Activated CD4-positive, alpha-beta memory T cell treated with anti-CD3 and anti-CD28 coated beads for 36 hours (primary cell): ENCODE data around the gene CTR9. TPM values are rescaled to one million over a fixed set of nuclear protein-coding genes. Genes with fewer than 3 reads are reported as not detected.

Experiments
- CTCF ChIA-PET: fragments of 350-600 bp; sonication (Branson Sonifier 250); formaldehyde crosslinking; loops from one replicate; lab custom pipeline; 2021; ENCODE audit warnings: antibody characterized with exemption, inconsistent platforms; lab: Charles Lee
- POLR2A ChIA-PET: fragments of 350-600 bp; sonication (Branson Sonifier 250); formaldehyde crosslinking; loops from one replicate; lab custom pipeline; 2021; ENCODE audit warnings: antibody characterized with exemption; lab: Charles Lee
- DNase-seq: peaks from one replicate; pipeline ENCODE4 v3.0.0-alpha.2; 2020
- H3K27ac Mint-ChIP-seq: one replicate; pipeline ENCODE4 v1.8.0; 2021; ENCODE audit warnings: mixed read lengths
- H3K27me3 Mint-ChIP-seq: one replicate; pipeline ENCODE4 v1.8.0; 2021; ENCODE audit warnings: mixed read lengths
- H3K36me3 Mint-ChIP-seq: one replicate; pipeline ENCODE4 v1.8.0; 2021; ENCODE audit warnings: mixed read lengths
- H3K4me1 Mint-ChIP-seq: one replicate; pipeline ENCODE4 v1.8.0; 2021; ENCODE audit warnings: low read depth, mixed read lengths
- H3K4me3 Mint-ChIP-seq: one replicate; pipeline ENCODE4 v1.8.0; 2021; ENCODE audit warnings: mild to moderate bottlenecking, mixed read lengths
- H3K9me3 Mint-ChIP-seq: one replicate; pipeline ENCODE4 v1.8.0; 2021; ENCODE audit warnings: mixed read lengths
- intact Hi-C: fragments of 100-400 bp; cut with micrococcal nuclease; formaldehyde crosslinking; loops from one replicate; pipeline ENCODE4 v1.15.1; 2023
- total RNA-seq, 2 experiments: library from RNA; stranded (reverse); gene quantifications; one replicate each; pipeline ENCODE4 v1.2.3, GENCODE V29; 2021

The CTR9 gene
- 10 to 100 TPM; 37.6 to 39.9 TPM for total RNA-seq

DNA sequence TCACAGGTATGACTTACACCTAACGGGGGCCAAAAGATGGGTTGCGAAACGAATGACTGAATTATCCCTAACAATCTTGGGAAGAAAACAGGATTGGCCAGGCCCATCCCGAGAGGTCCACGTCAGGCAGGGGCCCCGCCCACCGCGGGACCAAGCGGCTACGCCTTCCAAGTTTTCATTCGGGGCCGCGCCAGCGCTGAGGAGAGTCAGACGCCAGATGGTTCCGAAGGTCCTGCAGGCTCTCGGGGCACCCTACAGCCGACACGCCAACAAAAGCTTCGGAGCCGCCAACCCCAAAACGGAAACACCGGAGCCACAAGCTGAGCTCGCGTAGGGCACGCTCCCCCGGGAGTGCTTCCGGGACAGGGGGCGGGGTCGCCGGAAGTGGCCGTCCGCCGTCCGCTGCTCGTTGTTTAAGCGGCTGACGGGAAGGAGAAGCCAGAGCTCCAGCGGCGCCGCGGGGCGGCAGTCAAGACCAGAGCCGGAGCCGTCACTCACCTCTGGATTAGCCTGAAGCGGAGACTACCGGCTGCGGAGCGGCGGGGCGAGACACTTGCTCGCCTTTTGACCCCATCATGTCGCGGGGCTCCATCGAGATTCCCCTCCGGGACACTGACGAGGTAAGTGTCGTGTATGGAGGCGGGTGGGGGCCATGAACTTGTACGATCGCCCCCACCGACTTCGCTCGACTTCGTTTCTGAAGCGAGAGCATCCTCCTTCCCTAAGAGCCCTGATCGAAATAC, at the start of gene CTR9:
CTR9 (plus strand) TSS at position 409 of the 743 bp plus-strand sequence; CDS start at position 576, 167 bp downstream.
- DNase-seq, result peak; percentile 96
- H3K27ac Mint-ChIP-seq, result peak within 1 kb of the TSS; percentile 89
- no peaks in the 10 kb centered on the region for H3K27me3 Mint-ChIP-seq
- CTCF ChIA-PET, result interaction anchor here (0.9 to 1.1 kb wide), 3 partner anchors 10 to 210 kb away, joined by 3 to 6 read pairs (median 4); partner anchors contain the start of gene RNF141
- peak within 1 kb of the TSS; percentile 93 for H3K4me3 Mint-ChIP-seq
- POLR2A ChIA-PET, result interaction anchor here (0.6 to 1.9 kb wide), 9 partner anchors 9 to 1177 kb away, joined by 3 to 10 read pairs (median 3); partner anchors contain the start of genes AMPD3, EIF4G2, RNF141 and WEE1
- intact Hi-C loops, result loop anchor here (1.0 to 5.0 kb wide), 4 partner anchors 45 to 1091 kb away; partner anchors contain the start of genes EIF4G2, USP47 and ZBED5
- H3K36me3 Mint-ChIP-seq, result peaks cover 20% of the 10 kb centered on the region
- H3K9me3 Mint-ChIP-seq, result no peaks in the 10 kb centered on the region
- peaks cover 25% of the 10 kb centered on the region for H3K4me1 Mint-ChIP-seq

DNA sequence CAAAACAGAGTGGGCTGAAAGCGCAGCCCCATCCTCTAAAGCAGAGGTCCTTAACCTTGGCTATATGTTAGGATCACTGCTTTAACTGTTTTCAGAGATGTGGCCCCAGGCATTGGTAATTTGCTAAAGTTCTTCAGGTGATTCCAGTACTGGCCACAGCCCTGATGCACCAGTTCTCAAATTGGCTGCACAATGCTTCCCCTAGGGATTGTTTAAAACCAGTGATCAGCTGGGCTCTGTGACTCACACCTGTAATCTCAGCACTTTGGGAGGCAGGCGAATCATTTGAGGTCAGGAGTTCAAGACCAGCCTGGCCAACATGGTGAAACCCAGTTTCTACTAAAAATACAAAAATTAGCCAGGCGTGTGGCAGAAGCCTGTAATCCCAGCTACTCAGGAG, 49.1 kb upstream of the CTR9 start:
- CTCF ChIA-PET, result no interaction called here
- Mint-ChIP-seq H3K36me3 (no peaks in the 10 kb centered on the region), H3K27me3 (peaks cover 2% of the 10 kb centered on the region), H3K4me1 (no peaks in the 10 kb centered on the region), H3K4me3 (no peak overlapping the region), H3K9me3 (no peaks in the 10 kb centered on the region), H3K27ac (no peak overlapping the region)
- DNase-seq, result no peak
- POLR2A ChIA-PET, result no interaction called here
- intact Hi-C loops, result no loop called here

DNA sequence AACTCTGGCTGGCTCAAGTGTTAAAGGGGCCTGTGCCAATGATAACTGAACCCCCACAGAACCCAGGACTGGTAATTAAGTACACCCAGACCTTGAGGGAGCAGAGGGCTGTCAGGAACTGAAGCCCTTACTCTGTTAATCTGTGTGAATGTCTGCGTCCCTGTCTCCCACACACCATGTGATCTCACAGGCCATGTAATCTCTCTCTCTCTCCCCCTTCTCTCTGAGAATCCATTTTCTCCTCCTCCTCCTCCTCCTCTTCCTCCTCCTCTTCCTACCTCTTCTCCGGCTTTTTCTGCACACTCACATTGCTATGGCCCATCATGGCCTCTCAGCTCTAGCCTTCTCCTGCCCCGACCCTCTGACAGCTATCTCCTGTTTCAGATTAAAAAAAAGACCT, 42.9 kb upstream of the CTR9 start:
- no peaks in the 10 kb centered on the region for H3K9me3 Mint-ChIP-seq
- no peaks in the 10 kb centered on the region for H3K4me1 Mint-ChIP-seq
- ChIA-PET CTCF (interaction anchor here (1.7 kb wide), 1 partner anchor 302 kb away, joined by 5 read pairs; no protein-coding TSS in a partner anchor), POLR2A (no interaction called here)
- no peaks in the 10 kb centered on the region for H3K27me3 Mint-ChIP-seq
- no peak overlapping the region for H3K27ac Mint-ChIP-seq
- H3K4me3 Mint-ChIP-seq, result no peak overlapping the region
- no peak for DNase-seq
- intact Hi-C loops, result no loop called here
- H3K36me3 Mint-ChIP-seq, result no peaks in the 10 kb centered on the region

DNA sequence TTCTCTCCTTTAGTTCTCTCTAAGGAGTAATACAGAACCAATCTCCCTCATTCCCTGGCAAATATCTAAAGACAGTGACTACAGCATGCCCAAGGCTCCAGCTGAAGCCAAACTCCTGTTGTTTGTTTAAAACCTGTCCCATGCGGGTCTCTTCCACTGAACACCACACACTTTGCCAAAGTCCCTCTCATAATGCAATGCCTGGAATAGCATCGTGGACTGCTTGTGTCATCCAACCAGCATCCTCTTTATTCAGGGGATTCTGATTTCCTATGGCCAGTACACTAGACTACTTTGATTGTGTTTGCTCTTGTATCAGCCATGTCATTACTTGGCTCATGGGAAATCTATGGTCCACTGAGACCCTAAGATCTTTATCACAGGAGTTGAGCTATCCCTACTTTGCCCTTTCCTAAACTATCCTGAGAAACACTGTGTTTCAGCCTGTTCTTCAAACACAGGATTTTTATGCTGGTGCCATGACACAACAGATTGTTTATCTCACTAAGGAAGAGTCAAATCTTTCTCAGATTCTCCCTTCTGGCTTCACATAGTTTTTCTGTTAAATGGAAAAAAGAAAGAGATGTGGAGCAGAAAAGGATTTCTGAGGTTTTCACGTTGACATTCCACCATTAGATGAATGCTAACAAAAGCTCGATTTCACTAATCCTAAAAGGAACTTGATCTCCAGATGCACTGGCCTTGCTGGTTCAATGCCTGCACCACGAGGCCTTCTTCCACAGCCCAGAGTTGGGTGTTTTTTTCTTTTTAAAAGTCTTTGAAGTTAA, 41.6 kb upstream of the CTR9 start:
- H3K27ac Mint-ChIP-seq, result no peak overlapping the region
- ChIA-PET CTCF (interaction anchor here (1.7 kb wide), 1 partner anchor 303 kb away, joined by 5 read pairs; no protein-coding TSS in a partner anchor), POLR2A (no interaction called here)
- H3K36me3 Mint-ChIP-seq, result no peaks in the 10 kb centered on the region
- intact Hi-C loops, result no loop called here
- no peaks in the 10 kb centered on the region for H3K4me1 Mint-ChIP-seq
- H3K9me3 Mint-ChIP-seq, result no peaks in the 10 kb centered on the region
- DNase-seq, result no peak
- H3K27me3 Mint-ChIP-seq, result no peaks in the 10 kb centered on the region
- no peak overlapping the region for H3K4me3 Mint-ChIP-seq

DNA sequence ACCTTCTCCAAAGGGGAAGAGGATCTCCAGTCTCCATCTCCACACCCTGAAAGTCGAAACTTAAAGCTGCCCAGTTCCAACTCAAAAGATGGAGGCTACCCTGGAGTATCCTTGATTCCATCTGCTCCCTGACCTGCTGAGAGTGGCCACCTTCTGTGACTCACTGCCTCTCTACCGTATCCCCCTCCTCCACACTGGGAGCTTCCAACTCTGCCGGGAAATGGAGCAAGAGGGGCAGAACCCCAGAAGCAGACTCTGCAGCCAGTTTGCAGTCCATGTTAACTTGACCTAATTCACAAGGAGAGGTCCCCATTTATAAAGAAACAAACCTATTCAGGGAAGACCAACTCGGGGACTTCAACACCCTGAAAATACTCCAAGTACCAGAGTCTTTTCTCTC, 35.5 kb upstream of the CTR9 start:
- H3K4me3 Mint-ChIP-seq, result no peak overlapping the region
- no peaks in the 10 kb centered on the region for H3K9me3 Mint-ChIP-seq
- intact Hi-C loops, result no loop called here
- no peaks in the 10 kb centered on the region for H3K36me3 Mint-ChIP-seq
- POLR2A ChIA-PET, result no interaction called here
- DNase-seq, result no peak
- H3K4me1 Mint-ChIP-seq, result no peaks in the 10 kb centered on the region
- CTCF ChIA-PET, result no interaction called here
- H3K27ac Mint-ChIP-seq, result no peak overlapping the region
- peaks cover 2% of the 10 kb centered on the region for H3K27me3 Mint-ChIP-seq

DNA sequence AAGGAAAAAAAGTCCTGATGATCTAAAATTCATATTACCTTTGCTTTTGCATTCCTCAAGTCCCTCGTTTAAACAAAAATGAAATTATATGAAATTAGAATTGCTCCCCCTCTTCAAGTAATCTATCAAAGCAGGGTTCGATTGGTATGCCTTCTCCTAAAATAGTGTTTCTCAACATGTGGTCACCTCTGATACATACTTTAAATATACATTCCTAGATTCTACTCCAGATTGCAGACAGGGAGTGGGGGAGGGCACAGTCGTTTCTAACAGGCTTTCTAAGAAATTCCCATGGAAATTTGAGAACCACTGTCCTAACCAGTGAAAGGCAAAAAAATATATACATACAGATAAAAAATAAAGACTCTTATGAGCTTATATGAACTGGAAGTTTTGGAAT, 34.9 kb upstream of the CTR9 start:
- Mint-ChIP-seq H3K27ac (no peak overlapping the region), H3K27me3 (peaks cover 2% of the 10 kb centered on the region), H3K9me3 (no peaks in the 10 kb centered on the region), H3K4me1 (no peaks in the 10 kb centered on the region), H3K36me3 (no peaks in the 10 kb centered on the region), H3K4me3 (no peak overlapping the region)
- no peak for DNase-seq
- intact Hi-C loops, result no loop called here
- CTCF ChIA-PET, result interaction anchor here (0.6 kb wide), 2 partner anchors 19 to 128 kb away, joined by 4 to 5 read pairs; no protein-coding TSS in a partner anchor
- POLR2A ChIA-PET, result no interaction called here

DNA sequence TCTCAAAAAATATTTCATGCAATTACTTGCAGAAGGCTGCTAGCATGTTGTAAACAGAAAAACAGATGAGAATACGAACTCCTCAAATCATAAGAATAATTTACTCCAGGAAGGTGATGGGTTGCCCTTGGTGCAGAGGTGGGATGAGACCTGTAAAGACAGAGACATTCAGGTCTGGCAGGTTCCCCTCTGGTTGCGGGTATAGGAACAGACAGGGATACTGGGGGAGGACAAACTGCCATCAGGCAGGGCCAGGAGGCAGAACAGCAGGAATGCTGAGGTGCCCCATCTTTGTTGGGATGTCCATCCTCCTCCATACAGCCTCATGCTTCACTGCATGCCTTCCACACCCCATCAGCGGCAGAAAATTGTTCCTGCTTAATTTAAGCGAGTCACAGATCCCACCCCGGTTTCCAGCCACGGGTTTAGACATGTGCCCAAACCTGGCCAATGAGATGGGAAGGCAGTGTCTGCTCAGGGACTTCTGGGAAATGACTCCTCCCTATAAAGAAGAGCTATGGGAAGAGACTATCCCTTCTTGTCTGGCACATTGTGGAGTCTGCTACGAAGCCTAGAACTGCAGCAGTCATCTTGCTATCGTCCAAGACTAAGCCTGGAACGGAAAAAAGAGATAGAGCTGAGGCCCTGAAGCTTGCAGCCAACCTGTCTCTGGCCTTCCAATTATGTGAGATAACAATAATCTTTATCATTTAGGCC, 34.3 kb upstream of the CTR9 start:
- no peak overlapping the region for H3K27ac Mint-ChIP-seq
- H3K4me3 Mint-ChIP-seq, result no peak overlapping the region
- H3K9me3 Mint-ChIP-seq, result no peaks in the 10 kb centered on the region
- peaks cover 2% of the 10 kb centered on the region for H3K27me3 Mint-ChIP-seq
- ChIA-PET POLR2A (no interaction called here), CTCF (interaction anchor here (0.6 kb wide), 2 partner anchors 18 to 128 kb away, joined by 4 to 5 read pairs; no protein-coding TSS in a partner anchor)
- intact Hi-C loops, result no loop called here
- no peaks in the 10 kb centered on the region for H3K4me1 Mint-ChIP-seq
- DNase-seq, result no peak
- H3K36me3 Mint-ChIP-seq, result no peaks in the 10 kb centered on the region

DNA sequence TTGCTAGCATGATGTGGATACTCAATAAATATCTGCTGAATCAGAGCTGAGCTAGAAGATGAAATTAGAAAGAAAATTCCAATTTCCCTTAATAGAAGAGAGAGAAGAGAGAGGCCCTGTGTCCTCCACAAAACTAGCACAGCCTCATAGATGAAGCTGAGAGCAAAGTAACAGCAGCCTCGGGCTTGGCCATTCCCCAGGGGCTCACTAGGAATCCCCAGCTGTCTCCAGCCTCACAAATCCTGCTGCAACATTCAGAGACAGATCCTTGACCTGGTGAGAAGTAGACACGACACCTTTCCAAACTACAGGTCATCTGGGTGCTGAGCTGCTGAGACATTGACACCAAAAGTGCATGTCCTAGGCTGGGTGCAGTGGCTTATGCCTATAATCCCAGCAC, 31.4 kb upstream of the CTR9 start:
- Mint-ChIP-seq H3K27ac (no peak overlapping the region), H3K36me3 (no peaks in the 10 kb centered on the region), H3K9me3 (no peaks in the 10 kb centered on the region), H3K27me3 (peaks cover 5% of the 10 kb centered on the region), H3K4me1 (no peaks in the 10 kb centered on the region), H3K4me3 (no peak overlapping the region)
- ChIA-PET CTCF (interaction anchor here (1.2 kb wide), 1 partner anchor 179 kb away, joined by 3 read pairs; the partner anchor contains the start of gene RNF141), POLR2A (no interaction called here)
- intact Hi-C loops, result no loop called here
- no peak for DNase-seq

DNA sequence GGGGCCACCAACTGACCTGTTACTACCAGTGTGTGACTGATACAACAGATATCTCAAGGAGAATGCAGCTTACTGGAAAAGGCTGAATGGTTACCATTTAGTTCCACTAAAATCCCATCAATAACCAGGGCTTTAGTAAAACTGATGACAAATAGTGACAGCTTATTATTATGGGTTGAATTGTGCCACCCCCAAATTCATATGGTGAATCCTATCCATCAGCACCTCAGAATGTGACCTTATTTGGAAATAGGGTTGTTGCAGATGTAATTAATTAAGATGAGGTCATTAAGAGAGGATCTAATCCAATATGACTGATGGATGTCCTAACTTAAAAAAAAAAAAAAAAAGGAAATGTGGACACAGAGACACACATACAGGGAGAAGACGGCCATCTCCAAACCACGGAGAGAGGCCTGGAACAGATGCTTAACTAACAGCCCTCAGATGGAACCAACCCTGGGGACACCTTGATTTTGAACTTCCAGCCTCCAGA, 30.1 kb upstream of the CTR9 start:
- peaks cover 9% of the 10 kb centered on the region for H3K4me1 Mint-ChIP-seq
- ChIA-PET CTCF (interaction anchor here (0.6 kb wide), 1 partner anchor 217 kb away, joined by 4 read pairs; no protein-coding TSS in a partner anchor), POLR2A (interaction anchor here (0.7 kb wide), 1 partner anchor 217 kb away, joined by 3 read pairs; no protein-coding TSS in a partner anchor)
- no peak overlapping the region for H3K4me3 Mint-ChIP-seq
- intact Hi-C loops, result no loop called here
- DNase-seq, result no peak
- peaks cover 5% of the 10 kb centered on the region for H3K27me3 Mint-ChIP-seq
- H3K9me3 Mint-ChIP-seq, result no peaks in the 10 kb centered on the region
- no peak overlapping the region for H3K27ac Mint-ChIP-seq
- no peaks in the 10 kb centered on the region for H3K36me3 Mint-ChIP-seq

DNA sequence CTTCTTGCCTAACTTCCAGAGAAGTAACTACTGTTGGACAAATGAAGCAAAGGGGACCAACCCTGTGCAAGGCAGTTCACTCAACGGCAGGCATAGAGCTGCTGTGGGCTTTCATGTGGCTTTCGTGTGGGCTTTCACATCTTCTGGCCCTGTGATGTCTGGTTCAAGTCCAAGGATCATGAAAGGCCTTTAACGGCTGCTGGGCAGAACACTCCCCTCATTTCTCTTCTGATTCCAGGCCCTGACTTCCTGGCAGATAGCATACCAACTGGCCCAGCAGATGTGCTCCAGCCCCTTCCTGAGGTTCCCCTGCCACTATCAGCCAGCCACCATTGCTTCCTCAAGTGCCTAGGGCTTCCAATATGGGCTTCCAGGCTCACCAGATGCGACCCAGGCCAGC, 28.7 kb upstream of the CTR9 start:
- no peaks in the 10 kb centered on the region for H3K36me3 Mint-ChIP-seq
- CTCF ChIA-PET, result interaction anchor here (0.8 kb wide), 1 partner anchor 316 kb away, joined by 3 read pairs; no protein-coding TSS in a partner anchor
- peaks cover 16% of the 10 kb centered on the region for H3K4me1 Mint-ChIP-seq
- H3K9me3 Mint-ChIP-seq, result no peaks in the 10 kb centered on the region
- DNase-seq, result no peak
- intact Hi-C loops, result no loop called here
- no peak overlapping the region for H3K4me3 Mint-ChIP-seq
- H3K27me3 Mint-ChIP-seq, result peaks cover 5% of the 10 kb centered on the region
- H3K27ac Mint-ChIP-seq, result no peak overlapping the region
- POLR2A ChIA-PET, result no interaction called here
